Kidney (tissue), 14 donors: ENCODE results near the gene NEK6. TPM values are rescaled to one million over a fixed set of nuclear protein-coding genes. Genes with fewer than 3 reads are reported as not detected.
A peak's percentile ranks its signal among the peaks of the same experiment; 100 is the strongest.

Experiments used
- DNase-seq, 5 donors: peaks; one replicate each; pipeline ENCODE4 v3.0.0-alpha.2; 2013 to 2020
- FAIRE-seq: peaks from 2 replicates; lab custom pipeline; 2012; peaks lifted over from hg19 to GRCh38; lab: Jason Lieb, UNC
- H3K27ac ChIP-seq, 2 donors: one replicate each; pipeline ENCODE4 v1.7.0; 2013; ENCODE audit warnings: low read depth in 2 of 2, low read length in 2 of 2, inconsistent platforms in 1 of 2
- H3K27me3 ChIP-seq: one replicate; pipeline ENCODE4 v1.7.1; 2013; ENCODE audit warnings: low read length, inconsistent platforms; ENCODE audit not compliant: control insufficient read depth, insufficient read depth
- H3K36me3 ChIP-seq, 3 donors: one replicate each; pipeline versions ENCODE4 v1.7.0 to v1.7.1; 2013; ENCODE audit warnings: low read length in 3 of 3, control low read depth in 1 of 3, inconsistent platforms in 1 of 3; ENCODE audit not compliant: insufficient read depth in 3 of 3, control insufficient read depth in 2 of 3
- H3K4me1 ChIP-seq, 3 donors: one replicate each; pipeline versions ENCODE4 v1.7.0 to v1.7.1; 2013; ENCODE audit warnings: low read length in 3 of 3, inconsistent platforms in 1 of 3, low read depth in 1 of 3; ENCODE audit not compliant: control insufficient read depth in 2 of 3, insufficient read depth in 2 of 3
- H3K4me3 ChIP-seq, 3 donors: one replicate each; pipeline versions ENCODE4 v1.7.0 to v1.8.1; 2013; ENCODE audit warnings: low read length in 3 of 3, control low read depth in 1 of 3, inconsistent platforms in 1 of 3
- H3K9ac ChIP-seq, 3 donors: one replicate each; pipeline versions ENCODE4 v1.7.0 to v1.7.1; 2013; ENCODE audit warnings: low read length in 3 of 3, control low read depth in 1 of 3, inconsistent platforms in 1 of 3
- H3K9me3 ChIP-seq, 3 donors: one replicate each; pipeline versions ENCODE4 v1.7.0 to v1.7.1; 2013; ENCODE audit warnings: low read length in 3 of 3, control low read depth in 1 of 3, inconsistent platforms in 1 of 3; ENCODE audit not compliant: control insufficient read depth in 2 of 3, insufficient read depth in 1 of 3
- intact Hi-C: fragments of 100-400 bp; cut with DNase I; formaldehyde crosslinking; loops from one replicate; pipeline ENCODE4 v1.11.1; 2022
- polyA plus RNA-seq: library from polyadenylated mRNA; stranded (reverse); fragments of 350-450 nt; fragmentation: Illumina TruSeq; extraction: RNeasy Lipid Tissue Mini Kit (QIAGEN cat#74804); gene quantifications from one replicate; pipeline ENCODE4 v1.2.3, GENCODE V29; 2014; ENCODE audit warnings: low read depth, low replicate concordance; ENCODE audit not compliant: insufficient read depth
- total RNA-seq: library from RNA; stranded (reverse); fragmentation: NEBNext Ultra II Directional; extraction: Animal tissue kit (Norgen Biotek cat#: 25700); gene quantifications from one replicate; pipeline ENCODE4 v1.2.1, GENCODE V29; 2021
- TF ChIP-seq, protein P1 (sequence below): IDR thresholded peaks from 3 replicates; pipeline ENCODE4 v1.5.1; 2012; ENCODE audit warnings: mild to moderate bottlenecking, moderate library complexity, borderline replicate concordance; ENCODE audit not compliant: insufficient read depth; ENCODE audit errors: extremely low read depth
- donor health status: control.
- donor health status: control.
- donor health status: control.
- donor health status: control.
- donor health status: control.
- donor health status: DM: yes; HTN: yes; CAD: no.
- donor health status: Normal renal cell carcinoma (clear cell type).

NEK6 gene
- total and polyA plus RNA-seq, 2 donors from 2014 or later: 14.9 to 82.1 TPM

DNA sequence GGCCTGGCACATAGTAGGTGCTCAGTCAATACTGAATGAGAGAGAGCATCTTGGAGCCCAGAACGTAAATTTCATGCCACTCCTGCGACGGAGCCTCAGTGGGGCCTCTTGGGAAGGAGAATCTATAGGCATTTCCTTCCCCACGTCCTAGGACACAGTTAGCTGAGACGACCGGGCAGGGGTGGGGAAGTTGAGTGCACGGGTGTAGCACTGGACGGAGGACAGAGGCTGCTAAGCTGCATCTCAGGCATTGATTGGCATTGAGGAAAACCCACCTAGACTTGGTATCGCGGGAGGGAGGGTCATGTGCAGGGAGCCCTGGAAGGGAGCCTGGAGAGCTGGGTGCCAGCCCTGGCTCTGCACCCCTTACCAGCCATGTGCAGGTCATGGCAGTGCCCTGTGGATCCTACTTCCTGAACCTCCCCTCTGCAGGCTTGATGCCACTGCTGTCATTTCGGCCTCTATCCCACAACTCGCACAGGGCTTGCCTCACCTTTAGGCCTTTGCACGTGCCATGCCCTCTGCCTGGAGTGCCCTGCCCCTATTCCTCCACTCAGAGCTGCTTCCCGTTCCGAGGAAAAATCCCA lies 25.6 kb downstream of the NEK6 start:
- peak overlapping the region; percentile 87 to 89 for H3K27ac ChIP-seq
- H3K4me3 ChIP-seq: no peak overlapping the region
- DNase-seq: no peak
- no peaks in the 10 kb centered on the region for H3K36me3 ChIP-seq
- H3K27me3 ChIP-seq: no peaks in the 10 kb centered on the region
- H3K9ac ChIP-seq: peak overlapping the region in 1 of 3 donors; percentile 7
- FAIRE-seq: no peak
- H3K9me3 ChIP-seq: no peaks in the 10 kb centered on the region
- H3K4me1 ChIP-seq: peaks cover 2 to 60% (median 58%) of the 10 kb centered on the region in 3 donors
- TF ChIP-seq, protein P1, sequence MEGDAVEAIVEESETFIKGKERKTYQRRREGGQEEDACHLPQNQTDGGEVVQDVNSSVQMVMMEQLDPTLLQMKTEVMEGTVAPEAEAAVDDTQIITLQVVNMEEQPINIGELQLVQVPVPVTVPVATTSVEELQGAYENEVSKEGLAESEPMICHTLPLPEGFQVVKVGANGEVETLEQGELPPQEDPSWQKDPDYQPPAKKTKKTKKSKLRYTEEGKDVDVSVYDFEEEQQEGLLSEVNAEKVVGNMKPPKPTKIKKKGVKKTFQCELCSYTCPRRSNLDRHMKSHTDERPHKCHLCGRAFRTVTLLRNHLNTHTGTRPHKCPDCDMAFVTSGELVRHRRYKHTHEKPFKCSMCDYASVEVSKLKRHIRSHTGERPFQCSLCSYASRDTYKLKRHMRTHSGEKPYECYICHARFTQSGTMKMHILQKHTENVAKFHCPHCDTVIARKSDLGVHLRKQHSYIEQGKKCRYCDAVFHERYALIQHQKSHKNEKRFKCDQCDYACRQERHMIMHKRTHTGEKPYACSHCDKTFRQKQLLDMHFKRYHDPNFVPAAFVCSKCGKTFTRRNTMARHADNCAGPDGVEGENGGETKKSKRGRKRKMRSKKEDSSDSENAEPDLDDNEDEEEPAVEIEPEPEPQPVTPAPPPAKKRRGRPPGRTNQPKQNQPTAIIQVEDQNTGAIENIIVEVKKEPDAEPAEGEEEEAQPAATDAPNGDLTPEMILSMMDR: no peak
- intact Hi-C loops: no loop called here

DNA sequence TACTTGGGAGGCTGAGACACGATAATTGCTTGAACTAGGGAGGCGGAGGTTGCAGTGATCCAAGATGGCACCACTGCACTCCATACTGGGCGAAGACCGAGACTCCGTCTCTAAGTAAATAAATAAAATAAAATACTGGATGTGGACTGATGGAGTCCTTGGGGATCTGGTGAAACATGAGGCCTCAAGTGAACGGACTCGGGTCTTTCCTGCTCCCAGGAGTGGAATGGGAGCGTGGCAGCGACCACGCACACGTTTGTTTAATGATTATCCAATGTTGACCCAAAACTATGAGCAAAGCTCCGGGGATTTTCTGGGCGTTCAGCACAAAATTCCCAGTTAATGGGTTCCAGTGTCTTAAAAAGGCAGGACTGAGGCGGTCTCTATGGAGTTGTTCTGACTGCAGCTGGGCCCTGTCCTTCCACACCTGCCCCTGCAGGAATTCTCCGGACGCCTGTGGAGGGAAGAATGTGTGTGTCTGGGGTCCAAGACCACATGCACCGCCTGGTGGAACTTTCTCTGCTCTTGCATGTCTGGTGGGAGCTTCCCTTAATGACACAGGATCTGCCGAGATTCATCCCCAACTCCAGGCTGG lies 26.6 kb downstream of the NEK6 start:
- no peak for FAIRE-seq
- Histone ChIP-seq H3K36me3 (no peaks in the 10 kb centered on the region), H3K9me3 (no peaks in the 10 kb centered on the region), H3K27me3 (no peaks in the 10 kb centered on the region), H3K27ac (peak overlapping the region; percentile 89 to 94), H3K9ac (peak overlapping the region in 1 of 3 donors; percentile 31), H3K4me3 (no peak overlapping the region), H3K4me1 (peaks cover 2 to 62% (median 58%) of the 10 kb centered on the region in 3 donors)
- no peak for DNase-seq
- TF ChIP-seq, protein P1: no peak
- intact Hi-C loops: no loop called here

DNA sequence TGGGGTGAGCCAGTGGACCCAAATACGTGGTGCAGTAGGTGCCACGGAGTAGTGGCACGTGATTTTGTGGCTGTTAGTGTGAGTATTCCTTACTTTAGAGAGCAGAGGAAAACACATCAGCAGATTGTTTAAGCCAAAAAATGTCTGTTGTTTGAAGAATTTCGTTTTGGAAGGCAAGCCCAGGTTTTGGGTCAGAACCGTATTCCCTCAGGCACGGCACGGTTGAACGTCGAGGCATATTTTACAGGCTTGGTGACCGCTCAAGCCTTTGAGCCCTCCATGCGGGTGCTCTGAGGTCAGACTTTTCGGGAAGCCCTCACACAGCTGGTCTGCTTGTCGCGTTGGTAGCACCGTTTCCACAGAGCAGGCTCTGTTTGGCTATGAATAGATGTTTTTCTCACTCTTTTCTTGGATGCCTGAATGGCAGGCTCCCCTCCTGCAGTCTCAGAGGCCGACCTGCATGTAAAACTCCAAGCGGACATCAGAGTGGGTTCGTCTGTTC lies 27.2 kb downstream of the NEK6 start:
- intact Hi-C loops: no loop called here
- Histone ChIP-seq H3K27ac (peak overlapping the region; percentile 89 to 94), H3K4me1 (peaks cover 2 to 57% (median 52%) of the 10 kb centered on the region in 3 donors), H3K9me3 (no peaks in the 10 kb centered on the region), H3K4me3 (no peak overlapping the region), H3K36me3 (no peaks in the 10 kb centered on the region), H3K27me3 (no peaks in the 10 kb centered on the region), H3K9ac (peak overlapping the region in 1 of 3 donors; percentile 31)
- DNase-seq (peak in 1 of 5 donors; percentile 54), FAIRE-seq (no peak)
- TF ChIP-seq, protein P1: no peak
